Fibroblast of mammary gland (primary cell): ENCODE results near the gene MTX1.

Experiments
- DNase-seq: peaks from one replicate; pipeline ENCODE4 v3.0.0-alpha.2; 2010; ENCODE audit warnings: low read depth
- H3K4me3 ChIP-seq: 2 replicates; pipeline ENCODE4 v1.5.1; 2011; ENCODE audit warnings: low read depth, mild to moderate bottlenecking, low read length, moderate library complexity; ENCODE audit not compliant: control insufficient read depth
- CTCF ChIP-seq: conservative IDR thresholded peaks from 2 replicates; pipeline ENCODE4 v1.5.1; 2011; ENCODE audit warnings: low read depth, low read length, inconsistent platforms; ENCODE audit not compliant: control insufficient read depth, insufficient read depth

Gene MTX1

GRCh38 chr1:155175927-155176371 lies 32.5 kb upstream of the MTX1 start:
- H3K4me3 ChIP-seq = no peak overlapping the region

GRCh38 chr1:155176544-155177071 lies 31.9 kb upstream of the MTX1 start:
- peak; percentile 68 for DNase-seq
- H3K4me3 ChIP-seq = no peak overlapping the region
- peak; percentile 93 for TF ChIP-seq CTCF

More at GRCh38 chr1:155175927-155176371, 32.5 kb upstream of the MTX1 start:
- TF ChIP-seq CTCF = no peak
- no peak for DNase-seq

GRCh38 chr1:155177192-155177917 lies 31.1 kb upstream of the MTX1 start:
- TF ChIP-seq CTCF = no peak
- no peak for DNase-seq
- H3K4me3 ChIP-seq = no peak overlapping the region

- no peak for TF ChIP-seq CTCF
- H3K4me3 ChIP-seq = no peak overlapping the region
- no peak for DNase-seq
Measured at GRCh38 chr1:155177918-155178281, 30.6 kb upstream of the MTX1 start.

GRCh38 chr1:155178441-155179111 lies 29.9 kb upstream of the MTX1 start:
- DNase-seq = no peak
- no peak for TF ChIP-seq CTCF
- H3K4me3 ChIP-seq = no peak overlapping the region

- no peak overlapping the region for H3K4me3 ChIP-seq
- no peak for TF ChIP-seq CTCF
- DNase-seq = no peak
Measured at GRCh38 chr1:155179112-155180031, 29.1 kb upstream of the MTX1 start.
